NCI-H2196 treated with DMSO at 0.1 percent for 48 hours (cell line): ENCODE measurements around the gene MACO1.
A peak's percentile ranks its signal among the peaks of the same experiment; 100 is the strongest.

Experiments
- DNase-seq: peaks from one replicate; lab custom pipeline; 2025; ENCODE audit not compliant: unreplicated experiment; lab: John Stamatoyannopoulos, UW

The MACO1 gene

GRCh38 chr1:25540750-25541342 lies 110.1 kb downstream of the MACO1 start:
- no peak for DNase-seq

GRCh38 chr1:25541425-25541824 lies 110.7 kb downstream of the MACO1 start:
- no peak for DNase-seq

GRCh38 chr1:25541889-25542658 lies 111.4 kb downstream of the MACO1 start:
- DNase-seq, result no peak

GRCh38 chr1:25543005-25543424 lies 112.3 kb downstream of the MACO1 start:
- no peak for DNase-seq

- DNase-seq, result peak; percentile 46
Observed at GRCh38 chr1:25543425-25544242, 112.9 kb downstream of the MACO1 start, which contains the start of gene LDLRAP1. LDLRAP1 (plus strand) TSS chr1:25543606; CDS start chr1:25543699, 93 bp downstream.

- no peak for DNase-seq
Observed at GRCh38 chr1:25544243-25544764, 113.6 kb downstream of the MACO1 start.

GRCh38 chr1:25544819-25545218 lies 114.1 kb downstream of the MACO1 start:
- no peak for DNase-seq

- no peak for DNase-seq
Observed at GRCh38 chr1:25545767-25546166, 115.1 kb downstream of the MACO1 start.

- no peak for DNase-seq
Observed at GRCh38 chr1:25546193-25546592, 115.5 kb downstream of the MACO1 start.

GRCh38 chr1:25548601-25549000 lies 117.9 kb downstream of the MACO1 start:
- DNase-seq, result no peak

- no peak for DNase-seq
Observed at GRCh38 chr1:25549273-25550154, 118.8 kb downstream of the MACO1 start.
